ENCODE measurements around the gene SLC51A.

GRCh38 chr3:196184881-196185280 is 31.5 kb upstream of the SLC51A start:
- TF ChIP-seq CTCF (IDR thresholded peaks at IDR 0.05 in 4 of 5, conservative IDR thresholded peaks at IDR 0.05 in 1 of 5) (no peak), POLR2A (IDR thresholded peaks at IDR 0.05) (no peak)
